HL-60/S4 treated with phorbol 12-myristate 13-acetate at 8.2 ng/mL for 4 days and 3 days (cell line): ENCODE data around the gene TLE6.
"Not testable (repeated sequence)": the region's sequence is repeated elsewhere in the genome, so short reads cannot be mapped to it uniquely, and the experiment has no call there.

Experiments
- in situ Hi-C: fragments of 300-500 bp; cut with MboI; formaldehyde crosslinking; loops from 2 replicates; pipeline ENCODE4 v1.15.0; 2022; ENCODE audit warnings: low sequenced_read_pairs

The TLE6 gene

GRCh38 chr19:2997720-2998119 is 20.4 kb downstream of the TLE6 start:
- in situ Hi-C loops: no loop called here

- in situ Hi-C loops: no loop called here
Measured at GRCh38 chr19:2998642-2999041, 21.3 kb downstream of the TLE6 start.

- in situ Hi-C loops: no loop called here
Measured at GRCh38 chr19:3001235-3001800, 24.0 kb downstream of the TLE6 start.

GRCh38 chr19:3003046-3003445 is 25.7 kb downstream of the TLE6 start:
- in situ Hi-C loops: no loop called here

GRCh38 chr19:3004522-3004921 is 27.2 kb downstream of the TLE6 start:
- in situ Hi-C loops: no loop called here

GRCh38 chr19:3005345-3005744 is 28.0 kb downstream of the TLE6 start:
- in situ Hi-C loops: no loop called here

GRCh38 chr19:3006075-3006767 is 28.9 kb downstream of the TLE6 start:
- in situ Hi-C loops: no loop called here

- in situ Hi-C loops: no loop called here
Measured at GRCh38 chr19:3007975-3008374, 30.6 kb downstream of the TLE6 start.

GRCh38 chr19:3008994-3009393 is 31.6 kb downstream of the TLE6 start:
- in situ Hi-C loops: no loop called here

- in situ Hi-C loops: no loop called here
Measured at GRCh38 chr19:3010871-3011270, 33.5 kb downstream of the TLE6 start.

- in situ Hi-C loops: not testable (repeated sequence)
Measured at GRCh38 chr19:3012059-3012458, 34.7 kb downstream of the TLE6 start.

- in situ Hi-C loops: no loop called here
Measured at GRCh38 chr19:3012621-3013262, 35.4 kb downstream of the TLE6 start.

GRCh38 chr19:3013263-3013725 is 35.9 kb downstream of the TLE6 start:
- in situ Hi-C loops: no loop called here

GRCh38 chr19:3014135-3014534 is 36.8 kb downstream of the TLE6 start:
- in situ Hi-C loops: no loop called here

GRCh38 chr19:3015126-3016057 is 38.0 kb downstream of the TLE6 start:
- in situ Hi-C loops: no loop called here

GRCh38 chr19:3017923-3018322 is 40.6 kb downstream of the TLE6 start:
- in situ Hi-C loops: no loop called here

GRCh38 chr19:3019211-3019854 is 42.0 kb downstream of the TLE6 start:
- in situ Hi-C loops: no loop called here

- in situ Hi-C loops: no loop called here
Measured at GRCh38 chr19:3020321-3020960, 43.1 kb downstream of the TLE6 start.

- in situ Hi-C loops: no loop called here
Measured at GRCh38 chr19:3024509-3024869, 47.1 kb downstream of the TLE6 start.

- in situ Hi-C loops: no loop called here
Measured at GRCh38 chr19:3024870-3025548, 47.6 kb downstream of the TLE6 start.
